HFFc6 (cell line): ENCODE data around the gene OR2V2. TPM values are rescaled to one million over a fixed set of nuclear protein-coding genes. Genes with fewer than 3 reads are reported as not detected.

Source experiments
- DNase-seq: peaks from one replicate; pipeline ENCODE4 v3.0.0-alpha.2; 2018
- H3K27ac Mint-ChIP-seq: 2 replicates; pipeline ENCODE4 v1.8.0; 2020; ENCODE audit warnings: mild to moderate bottlenecking, mixed read lengths
- H3K27me3 Mint-ChIP-seq: 2 replicates; pipeline ENCODE4 v1.8.0; 2021; ENCODE audit warnings: mild to moderate bottlenecking, moderate library complexity, mixed read lengths; ENCODE audit not compliant: insufficient read depth
- H3K36me3 Mint-ChIP-seq: 2 replicates; pipeline ENCODE4 v1.8.0; 2021; ENCODE audit warnings: low read depth, mixed read lengths
- H3K4me1 Mint-ChIP-seq: 2 replicates; pipeline ENCODE4 v1.8.0; 2020; ENCODE audit warnings: low read depth, mixed read lengths
- H3K4me3 Mint-ChIP-seq: 2 replicates; pipeline ENCODE4 v1.8.0; 2020; ENCODE audit warnings: mild to moderate bottlenecking, moderate library complexity, mixed read lengths
- H3K9me3 Mint-ChIP-seq: 2 replicates; pipeline ENCODE4 v1.8.0; 2020; ENCODE audit warnings: mild to moderate bottlenecking, mixed read lengths
- total RNA-seq, 6 experiments: library from RNA; stranded (reverse); fragmentation: NEBNext Ultra II Directional; extraction: Animal tissue kit (Norgen Biotek cat#: 25700); gene quantifications; 2 replicates in 1 of 6; 3 replicates in 5 of 6; pipeline ENCODE4 v1.2.3, GENCODE V29; 2021
- TF ChIP-seq, protein P1 (sequence below): fragments of 200-600 bp; sonication (generic); IDR thresholded peaks from 2 replicates; pipeline ENCODE4 v1.5.0; 2021; ENCODE audit warnings: antibody characterized with exemption, mild to moderate bottlenecking

The OR2V2 gene
- total RNA-seq, 6 experiments from 2014 or later, result not detected

DNA sequence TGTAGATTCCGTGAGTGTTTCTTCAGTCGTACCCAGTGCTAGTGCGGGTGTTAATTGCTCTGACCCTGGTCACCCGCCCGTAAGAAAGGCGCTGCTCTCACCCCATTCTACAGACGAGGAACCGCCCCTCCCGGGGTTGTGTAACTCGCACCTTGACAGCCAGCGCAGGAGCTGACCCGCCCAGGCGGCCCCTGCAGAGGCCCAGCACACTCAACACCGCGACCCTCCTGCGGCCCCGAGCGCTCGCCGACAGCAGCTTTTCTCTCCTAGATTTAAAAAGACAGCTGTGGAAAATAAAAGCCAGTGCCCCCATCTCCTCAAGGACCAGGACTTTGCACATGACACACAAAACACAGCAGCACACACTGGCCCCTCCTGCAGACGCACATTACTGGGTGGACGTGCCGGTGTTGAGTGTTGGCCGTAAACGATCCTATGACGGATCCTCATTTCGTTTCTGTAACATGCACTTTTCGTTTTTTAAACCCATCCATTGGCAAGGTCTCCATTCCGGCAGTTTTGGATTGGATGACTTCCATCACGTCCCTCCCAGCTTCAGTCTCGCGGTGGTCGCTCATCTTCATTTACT is 22.9 kb downstream of the OR2V2 start:
- H3K36me3 Mint-ChIP-seq, result no peaks in the 10 kb centered on the region
- H3K4me3 Mint-ChIP-seq, result peak overlapping the region; percentile 80
- peaks cover 20% of the 10 kb centered on the region for H3K27me3 Mint-ChIP-seq

DNA sequence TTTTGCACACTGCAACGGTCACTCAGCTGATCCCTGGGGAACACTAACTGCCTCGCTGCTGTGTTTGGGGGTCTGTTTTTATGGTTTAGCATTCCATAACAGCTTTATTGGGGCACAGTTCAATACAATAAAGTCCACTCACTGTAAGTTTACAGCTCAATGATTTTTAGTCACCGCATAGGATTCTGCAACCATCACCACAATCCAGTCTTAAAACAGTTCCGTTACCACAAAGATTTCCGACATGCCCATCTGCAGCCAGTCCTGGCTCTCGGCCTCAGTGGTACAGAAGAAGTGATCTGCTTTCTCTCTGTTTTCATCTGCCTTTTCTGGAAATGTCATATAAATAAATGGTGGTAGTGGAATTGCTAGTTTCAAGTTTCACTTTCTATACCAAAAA is 23.6 kb downstream of the OR2V2 start:
- Mint-ChIP-seq H3K4me1 (peaks cover 60% of the 10 kb centered on the region), H3K36me3 (no peaks in the 10 kb centered on the region), H3K27ac (peak overlapping the region; percentile 39; the same call in 1 of the 2 replicates), H3K4me3 (peak overlapping the region; percentile 80), H3K9me3 (no peaks in the 10 kb centered on the region), H3K27me3 (peaks cover 20% of the 10 kb centered on the region)
- DNase-seq, result peak; percentile 69
- TF ChIP-seq, protein P1, sequence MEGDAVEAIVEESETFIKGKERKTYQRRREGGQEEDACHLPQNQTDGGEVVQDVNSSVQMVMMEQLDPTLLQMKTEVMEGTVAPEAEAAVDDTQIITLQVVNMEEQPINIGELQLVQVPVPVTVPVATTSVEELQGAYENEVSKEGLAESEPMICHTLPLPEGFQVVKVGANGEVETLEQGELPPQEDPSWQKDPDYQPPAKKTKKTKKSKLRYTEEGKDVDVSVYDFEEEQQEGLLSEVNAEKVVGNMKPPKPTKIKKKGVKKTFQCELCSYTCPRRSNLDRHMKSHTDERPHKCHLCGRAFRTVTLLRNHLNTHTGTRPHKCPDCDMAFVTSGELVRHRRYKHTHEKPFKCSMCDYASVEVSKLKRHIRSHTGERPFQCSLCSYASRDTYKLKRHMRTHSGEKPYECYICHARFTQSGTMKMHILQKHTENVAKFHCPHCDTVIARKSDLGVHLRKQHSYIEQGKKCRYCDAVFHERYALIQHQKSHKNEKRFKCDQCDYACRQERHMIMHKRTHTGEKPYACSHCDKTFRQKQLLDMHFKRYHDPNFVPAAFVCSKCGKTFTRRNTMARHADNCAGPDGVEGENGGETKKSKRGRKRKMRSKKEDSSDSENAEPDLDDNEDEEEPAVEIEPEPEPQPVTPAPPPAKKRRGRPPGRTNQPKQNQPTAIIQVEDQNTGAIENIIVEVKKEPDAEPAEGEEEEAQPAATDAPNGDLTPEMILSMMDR, result no peak

More for the DNA sequence above, 22.9 kb downstream of the OR2V2 start:
- no peak for DNase-seq
- TF ChIP-seq, protein P1, result no peak
- H3K27ac Mint-ChIP-seq, result peak overlapping the region; percentile 81
- H3K9me3 Mint-ChIP-seq, result no peaks in the 10 kb centered on the region
- H3K4me1 Mint-ChIP-seq, result peaks cover 60% of the 10 kb centered on the region

DNA sequence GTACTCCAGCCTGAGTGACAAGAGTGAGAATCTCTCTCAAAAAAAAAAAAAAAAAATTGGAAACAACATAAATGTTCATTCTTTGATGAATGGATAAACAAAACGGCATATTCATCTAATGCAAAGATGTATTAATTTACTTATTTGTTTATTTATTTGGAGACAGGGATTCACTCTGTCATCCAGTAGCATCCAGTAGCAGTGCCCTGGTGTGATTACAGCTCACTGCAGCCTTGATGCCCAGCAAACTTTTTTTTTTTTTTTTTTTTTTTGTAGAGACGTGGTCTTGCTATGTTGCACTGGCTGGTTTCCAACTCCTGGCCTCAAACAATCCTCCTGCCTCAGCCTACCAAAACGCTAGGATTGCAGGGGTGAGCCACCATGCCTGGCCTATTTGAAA is 24.4 kb downstream of the OR2V2 start:
- TF ChIP-seq, protein P1, result no peak
- Mint-ChIP-seq H3K27me3 (peaks cover 20% of the 10 kb centered on the region), H3K9me3 (no peaks in the 10 kb centered on the region), H3K27ac (no peak overlapping the region), H3K4me3 (no peak overlapping the region), H3K36me3 (no peaks in the 10 kb centered on the region), H3K4me1 (peaks cover 56% of the 10 kb centered on the region)
- no peak for DNase-seq

DNA sequence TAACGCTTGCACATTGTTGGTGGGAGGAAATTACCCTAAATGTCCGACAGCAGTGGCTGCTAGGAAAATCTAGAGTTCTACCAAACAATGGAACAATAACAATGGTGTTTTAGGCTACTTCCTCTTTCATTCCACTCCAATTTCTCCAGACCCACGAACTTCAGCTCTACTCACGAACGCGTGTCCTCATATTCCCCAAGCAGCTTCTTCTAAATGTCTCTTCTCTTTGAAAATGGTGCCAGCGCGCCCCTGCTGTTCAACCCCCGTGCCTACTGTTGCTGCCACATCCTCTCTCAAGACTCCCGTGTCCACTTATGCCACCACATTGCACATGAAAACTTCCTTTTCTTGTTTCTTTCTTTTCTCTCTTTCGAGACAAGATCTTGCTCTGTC is 25.6 kb downstream of the OR2V2 start:
- H3K27me3 Mint-ChIP-seq, result peaks cover 20% of the 10 kb centered on the region

DNA sequence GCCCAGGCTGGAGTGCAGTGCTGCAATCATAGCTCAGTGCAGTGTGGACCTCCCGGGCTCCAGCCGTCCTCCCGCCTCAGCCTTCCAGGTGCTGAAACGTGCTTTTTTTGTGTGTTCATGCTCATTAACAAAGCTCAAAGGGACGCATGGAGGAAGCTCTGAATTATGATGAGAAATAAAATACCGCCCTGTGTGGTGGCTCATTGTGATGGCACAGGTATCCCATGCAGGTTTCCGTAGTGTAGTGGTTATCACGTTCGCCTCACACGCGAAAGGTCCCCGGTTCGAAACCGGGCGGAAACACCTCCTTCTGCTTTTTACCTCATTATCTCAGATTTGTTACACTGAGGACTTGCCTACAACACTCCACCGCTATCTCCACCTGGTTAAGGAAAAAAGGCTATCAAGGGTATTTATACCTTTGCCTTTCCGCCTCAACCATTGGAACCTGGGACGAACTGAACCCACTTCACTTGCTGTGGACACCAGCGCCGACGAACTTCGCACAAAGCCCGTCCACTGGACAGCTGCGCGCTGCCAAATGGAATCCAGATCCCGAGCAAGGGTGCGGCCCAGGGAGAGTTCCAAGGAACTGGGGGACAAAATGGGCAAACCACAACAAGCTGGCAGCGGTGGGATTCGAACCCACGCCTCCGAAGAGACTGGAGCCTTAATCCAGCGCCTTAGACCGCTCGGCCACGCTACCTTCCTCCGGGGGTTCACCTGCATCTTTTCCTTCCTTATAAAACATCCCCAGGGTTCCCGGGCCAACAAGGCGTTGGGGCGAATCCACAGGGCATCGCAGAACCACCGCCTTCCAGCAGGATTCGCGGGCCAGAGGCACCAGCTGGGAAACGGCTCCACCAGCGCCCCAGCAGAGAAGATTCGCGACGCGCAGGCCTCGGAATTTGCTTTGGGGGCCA is 26.3 kb downstream of the OR2V2 start:
- peak; percentile 77 for DNase-seq
- TF ChIP-seq, protein P1, result no peak
- Mint-ChIP-seq H3K27me3 (peaks cover 20% of the 10 kb centered on the region), H3K9me3 (no peaks in the 10 kb centered on the region), H3K4me3 (peak overlapping the region; percentile 69), H3K4me1 (peaks cover 37% of the 10 kb centered on the region), H3K36me3 (no peaks in the 10 kb centered on the region), H3K27ac (peak overlapping the region; percentile 28)

More for the DNA sequence above, 25.6 kb downstream of the OR2V2 start:
- Mint-ChIP-seq H3K9me3 (no peaks in the 10 kb centered on the region), H3K36me3 (no peaks in the 10 kb centered on the region), H3K27ac (peak overlapping the region; percentile 28), H3K4me1 (peaks cover 44% of the 10 kb centered on the region), H3K4me3 (peak overlapping the region; percentile 69)
- no peak for DNase-seq
- TF ChIP-seq, protein P1, result no peak; the same call in 1 of the 2 replicates
